GM19043 (cell line): ENCODE data around the gene NFKBIZ.
A peak's percentile ranks its signal among the peaks of the same experiment; 100 is the strongest.
"Not testable (repeated sequence)": the region's sequence is repeated elsewhere in the genome, so short reads cannot be mapped to it uniquely, and the experiment has no call there.

Experiments
- ATAC-seq: cut with Tn5 transposase; IDR thresholded peaks from one replicate; pipeline ENCODE4 v1.9.1; 2021; ENCODE audit warnings: low read depth; ENCODE audit not compliant: unreplicated experiment

Gene NFKBIZ

DNA sequence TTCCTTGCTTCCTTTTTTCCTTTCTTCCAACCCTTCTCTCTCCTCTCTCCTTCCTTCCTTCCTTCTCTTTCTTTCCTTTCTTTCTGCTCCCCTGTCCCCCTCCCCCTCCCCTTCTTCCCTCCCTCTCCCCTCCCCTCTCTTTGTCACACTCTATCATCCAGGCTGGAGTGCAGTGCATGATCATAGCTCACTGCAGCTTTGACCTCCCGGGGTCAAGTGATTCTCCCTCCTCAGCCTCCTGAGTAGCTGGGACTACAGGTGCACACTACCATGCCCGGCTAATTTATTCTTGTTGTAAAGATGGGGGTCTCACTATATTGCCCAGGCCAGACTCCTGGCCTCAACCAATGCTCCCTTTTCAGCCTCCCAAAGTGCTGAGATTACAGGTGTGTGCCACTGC is 18.7 kb downstream of the NFKBIZ start:
- no peak for ATAC-seq

DNA sequence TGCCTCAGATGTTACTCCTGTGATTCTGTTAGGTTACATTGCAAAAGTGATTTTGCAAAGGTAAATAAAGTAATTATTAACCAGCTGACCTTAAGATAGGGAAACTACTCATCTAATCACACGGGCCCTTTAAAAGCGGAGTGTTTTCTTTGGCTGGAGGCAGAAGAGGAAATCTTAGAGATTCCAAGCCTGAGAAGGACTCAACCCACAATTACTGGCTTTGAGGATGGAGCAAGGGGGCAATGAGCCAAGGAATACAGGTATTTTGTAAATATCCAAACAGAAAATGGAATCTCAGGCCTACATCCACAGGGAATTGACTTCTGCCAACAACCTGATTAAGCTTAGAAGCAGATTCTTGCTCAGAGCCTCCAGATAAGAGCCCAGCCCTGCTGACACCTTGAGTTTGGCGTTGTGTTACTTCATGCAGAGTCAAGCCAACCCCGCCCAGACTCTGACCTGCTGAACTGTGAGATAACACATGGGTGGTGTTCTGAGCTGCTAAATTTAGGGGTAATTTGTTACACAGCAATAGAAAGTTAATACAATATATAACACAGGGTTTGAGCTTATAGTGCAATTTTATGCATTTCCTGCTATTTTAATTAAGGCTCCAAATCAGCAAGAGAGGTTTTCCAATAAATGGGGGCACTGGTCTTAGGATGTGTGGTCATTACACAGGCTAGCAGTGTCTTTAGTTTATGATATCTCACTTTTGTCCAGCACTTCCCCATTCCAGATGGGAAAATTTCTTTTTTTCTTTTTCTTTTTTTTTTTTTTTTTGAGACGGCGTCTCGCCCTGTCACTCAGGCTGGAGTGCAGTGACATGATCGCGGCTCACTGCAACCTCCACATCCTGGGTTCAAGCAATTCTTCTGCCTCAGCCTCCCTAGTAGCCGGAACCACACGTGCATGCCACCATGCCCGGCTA is 19.5 kb downstream of the NFKBIZ start:
- no peak for ATAC-seq

DNA sequence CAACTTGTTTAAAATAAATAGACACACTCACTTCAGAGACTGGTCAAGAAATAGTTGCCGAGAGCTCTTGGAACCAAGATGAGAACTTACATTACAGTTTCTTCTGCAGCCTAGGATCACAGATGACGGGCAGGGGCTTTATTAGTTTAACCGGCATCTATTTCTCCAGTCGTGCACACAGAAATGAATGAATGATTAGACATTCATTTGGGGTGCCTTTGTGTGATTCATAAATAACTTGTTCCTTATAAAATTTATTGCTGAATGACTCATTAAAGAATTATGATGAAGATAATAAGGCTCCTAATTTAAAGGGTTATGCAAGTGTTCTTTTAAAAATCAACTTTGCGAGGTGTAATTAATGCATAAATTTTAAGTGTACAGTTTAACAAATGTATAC is 20.8 kb downstream of the NFKBIZ start:
- ATAC-seq = no peak

DNA sequence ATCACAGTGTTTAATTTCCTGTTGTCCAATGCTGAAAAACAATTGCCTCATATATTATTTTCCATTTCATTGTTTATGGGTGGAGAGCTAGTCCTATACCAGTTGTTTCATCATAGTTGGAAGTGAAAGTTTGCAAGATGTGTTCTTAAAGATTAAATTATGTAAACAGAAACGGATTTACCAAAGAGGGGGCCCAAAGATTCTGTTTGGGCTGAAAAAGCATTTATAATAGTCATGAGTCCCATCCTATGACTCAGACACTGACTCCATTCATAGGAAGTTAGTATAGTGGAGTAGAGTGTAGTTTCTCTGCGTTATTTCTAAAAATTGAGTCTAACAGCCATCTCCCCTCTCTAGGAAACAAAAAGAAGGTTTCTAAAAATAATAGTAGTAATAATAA is 24.3 kb downstream of the NFKBIZ start:
- ATAC-seq = no peak

DNA sequence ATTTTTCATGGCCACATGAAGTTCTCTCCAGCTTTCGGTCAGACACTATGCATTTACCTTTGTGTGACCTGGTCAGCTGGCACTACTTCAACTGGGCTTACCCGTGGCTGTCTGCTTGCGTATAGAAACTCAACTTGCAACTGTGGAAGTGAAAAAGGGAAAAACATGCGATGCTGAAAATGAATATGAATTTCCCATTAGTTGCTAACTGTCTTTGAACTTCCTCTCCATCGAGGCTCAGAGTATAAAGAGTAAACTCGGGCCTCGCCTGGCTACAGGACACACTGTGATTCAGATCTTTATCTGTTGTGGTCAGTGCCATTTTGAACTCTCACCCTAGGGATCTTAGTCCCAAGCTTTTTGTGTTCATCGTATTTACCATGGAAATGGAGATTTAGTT is 26.8 kb downstream of the NFKBIZ start:
- no peak for ATAC-seq

DNA sequence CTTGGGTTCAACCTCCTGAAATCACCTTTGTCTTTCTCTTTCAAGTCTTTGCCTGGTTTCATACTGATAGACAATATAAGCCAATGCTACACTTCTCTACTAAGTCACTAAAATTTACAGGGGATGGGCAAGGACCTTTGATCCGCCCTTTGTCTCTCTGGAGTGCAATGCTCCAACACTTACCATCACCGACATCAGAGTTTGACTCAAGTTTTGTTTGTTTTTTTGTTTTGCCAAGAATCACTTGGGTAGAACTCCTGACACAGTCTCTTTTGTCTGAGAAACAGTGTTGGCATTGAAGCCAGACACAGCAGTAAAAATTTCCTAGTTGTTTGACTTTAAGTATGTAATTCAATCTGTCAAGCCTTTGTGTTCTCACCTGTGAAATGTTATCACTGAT is 29.3 kb downstream of the NFKBIZ start:
- ATAC-seq = no peak

DNA sequence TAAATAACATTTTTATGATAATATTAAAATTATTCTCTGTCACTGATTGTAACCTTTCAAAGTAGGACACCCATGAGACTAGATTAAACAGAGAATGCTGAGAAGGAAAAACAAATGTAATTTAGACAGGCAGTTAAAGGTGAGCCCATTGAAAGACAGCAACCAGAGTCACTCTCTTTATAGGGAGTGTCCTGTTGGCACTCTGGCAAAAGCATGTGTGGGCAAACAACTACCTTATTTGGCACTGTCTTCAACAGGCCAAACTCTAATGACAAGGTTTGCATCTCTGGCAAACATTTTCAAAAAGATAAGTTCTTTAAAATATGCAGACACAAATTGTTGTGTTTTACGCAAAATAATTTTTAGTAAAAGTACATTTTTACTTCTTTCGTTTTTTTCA is 29.8 kb downstream of the NFKBIZ start:
- no peak for ATAC-seq

DNA sequence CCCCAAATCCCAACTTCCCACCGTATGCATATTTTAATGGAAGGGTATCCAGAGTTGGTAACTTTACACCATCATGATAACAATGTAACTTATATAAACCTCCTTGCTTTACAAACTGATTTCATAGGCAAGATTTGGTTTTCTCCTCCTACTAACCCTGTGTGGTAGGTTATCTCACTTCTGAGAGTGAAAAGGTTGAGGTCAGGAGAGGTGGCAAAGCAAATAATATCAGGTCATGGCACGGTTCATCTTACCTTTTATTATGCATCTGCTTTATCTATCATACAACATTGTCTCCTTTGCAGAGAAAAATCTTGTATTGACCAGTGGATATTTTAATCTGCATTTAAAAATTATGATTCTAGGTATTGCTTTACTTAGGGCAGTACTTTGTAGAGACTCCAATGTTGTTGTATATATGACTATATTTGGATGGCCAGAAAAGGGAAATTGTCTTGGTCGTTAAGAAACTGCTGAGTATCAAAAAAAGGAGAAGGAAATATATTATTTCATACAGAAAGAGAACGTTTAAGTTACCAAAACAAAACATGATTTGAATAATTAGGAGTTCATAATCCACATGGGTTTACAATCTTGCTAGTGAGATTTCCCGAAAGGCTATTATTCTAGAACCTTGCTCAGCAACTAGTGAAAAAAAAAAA is 30.4 kb downstream of the NFKBIZ start:
- no peak for ATAC-seq

DNA sequence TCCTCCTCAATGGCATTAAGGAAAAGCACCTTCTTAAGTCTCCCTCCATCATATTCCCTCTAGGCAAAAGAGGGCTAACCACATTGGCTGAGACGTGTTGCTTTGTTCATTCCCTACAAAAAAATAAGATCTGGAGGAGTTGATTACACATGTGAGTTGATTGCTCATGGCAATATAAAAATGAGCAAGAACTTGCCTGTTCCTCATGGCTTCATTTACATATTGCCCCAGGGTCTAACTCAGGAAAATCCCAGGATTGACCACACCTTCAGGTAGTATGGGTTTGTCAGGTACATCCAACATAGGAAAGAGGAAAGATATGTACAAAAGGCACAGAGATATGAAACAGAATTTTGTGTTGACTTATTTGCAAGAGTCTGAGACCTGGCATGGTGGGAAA is 35.5 kb downstream of the NFKBIZ start:
- ATAC-seq = no peak

DNA sequence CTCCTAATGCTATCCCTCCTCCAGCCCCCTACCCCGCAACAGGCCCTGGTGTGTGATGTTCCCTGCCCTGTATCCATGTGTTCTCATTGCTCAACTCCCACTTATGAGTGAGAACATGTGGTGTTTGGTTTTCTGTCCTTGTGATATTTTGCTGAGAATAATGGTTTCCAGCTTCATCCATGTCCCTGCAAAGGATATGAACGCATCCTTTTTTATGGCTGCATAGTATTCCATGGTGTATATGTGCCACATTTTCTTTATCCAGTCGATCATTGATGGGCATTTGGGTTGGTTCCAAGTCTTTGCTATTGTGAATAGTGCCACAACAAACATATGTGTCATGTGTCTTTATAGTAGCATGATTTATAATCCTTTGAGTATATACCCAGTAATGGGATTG is 36.3 kb downstream of the NFKBIZ start:
- not testable (repeated sequence) for ATAC-seq

DNA sequence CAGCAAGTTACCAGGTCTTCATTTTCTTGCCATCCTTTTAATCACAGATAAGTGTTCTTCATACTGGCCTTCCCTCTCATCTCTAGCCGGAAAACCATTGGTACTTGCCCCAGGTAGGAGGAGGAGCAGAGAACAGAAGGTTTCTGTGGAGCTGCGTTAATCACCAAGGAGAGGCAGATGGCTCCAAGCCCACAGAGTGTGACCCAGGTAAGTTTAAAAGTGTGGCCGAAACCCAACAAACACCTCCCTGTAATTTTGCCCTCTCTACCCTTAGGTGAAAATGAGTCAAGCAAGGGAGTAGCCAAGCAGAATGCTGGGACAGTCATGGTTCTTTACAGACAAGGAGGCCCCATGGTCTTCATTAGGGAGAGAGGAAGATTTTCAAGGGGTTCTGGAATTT is 37.3 kb downstream of the NFKBIZ start:
- no peak for ATAC-seq

DNA sequence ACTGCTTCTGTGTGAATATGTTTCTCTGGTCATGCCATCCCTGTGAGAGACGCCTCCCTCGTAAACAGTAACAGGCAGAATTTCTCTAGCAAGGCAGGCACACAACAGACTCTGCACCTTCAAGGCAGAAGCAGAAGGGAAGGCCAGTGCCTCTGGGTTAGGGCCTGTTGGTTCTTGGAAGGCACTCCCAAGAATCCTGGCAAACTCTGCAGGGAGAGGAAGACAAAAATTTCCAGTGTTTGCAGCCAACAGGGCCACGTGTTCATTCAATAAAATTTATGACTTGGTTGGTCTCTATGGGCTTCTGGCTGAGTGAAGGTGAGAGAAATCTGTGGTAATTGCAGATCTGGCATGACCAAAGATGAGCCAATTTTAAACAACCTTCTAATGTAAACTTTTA is 39.3 kb downstream of the NFKBIZ start:
- ATAC-seq = no peak

DNA sequence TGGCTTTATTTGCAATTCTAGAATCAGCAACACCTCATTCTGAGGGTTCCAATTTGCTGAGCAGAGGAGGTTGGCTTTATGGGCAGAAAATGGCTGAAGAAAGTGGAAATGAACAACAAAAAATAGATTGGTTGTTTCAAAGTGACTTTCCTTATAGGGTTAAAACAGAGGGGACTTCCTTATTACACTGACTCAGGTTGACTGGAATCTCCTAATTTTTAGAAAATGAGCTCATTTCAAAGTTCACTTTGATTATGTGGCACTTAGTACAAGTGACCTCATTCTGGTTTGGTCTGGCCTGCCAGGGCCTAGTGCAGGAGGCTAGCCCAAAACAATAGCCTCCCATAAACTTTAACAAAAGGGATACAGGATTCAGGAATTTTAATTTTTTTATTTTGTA is 41.4 kb downstream of the NFKBIZ start:
- ATAC-seq = no peak

DNA sequence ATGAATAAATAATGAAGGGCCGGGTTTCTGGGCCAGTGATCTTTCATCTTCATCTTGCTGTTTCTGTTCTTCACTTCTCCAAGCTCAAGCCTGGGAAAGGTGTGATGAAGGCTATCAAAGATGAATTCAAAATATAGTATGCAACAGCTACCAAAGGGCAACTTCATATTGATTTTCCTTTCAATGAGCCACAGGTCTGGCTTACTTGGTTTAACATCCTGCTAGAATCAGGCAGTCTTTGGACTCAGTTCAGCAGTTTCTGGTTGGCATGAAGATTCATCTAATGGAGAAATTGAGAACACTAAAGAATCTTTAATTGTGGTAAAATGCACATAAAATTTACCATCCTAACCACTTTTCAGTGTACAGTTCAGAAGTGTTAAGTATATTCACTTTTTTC is 43.3 kb downstream of the NFKBIZ start:
- ATAC-seq = no peak

DNA sequence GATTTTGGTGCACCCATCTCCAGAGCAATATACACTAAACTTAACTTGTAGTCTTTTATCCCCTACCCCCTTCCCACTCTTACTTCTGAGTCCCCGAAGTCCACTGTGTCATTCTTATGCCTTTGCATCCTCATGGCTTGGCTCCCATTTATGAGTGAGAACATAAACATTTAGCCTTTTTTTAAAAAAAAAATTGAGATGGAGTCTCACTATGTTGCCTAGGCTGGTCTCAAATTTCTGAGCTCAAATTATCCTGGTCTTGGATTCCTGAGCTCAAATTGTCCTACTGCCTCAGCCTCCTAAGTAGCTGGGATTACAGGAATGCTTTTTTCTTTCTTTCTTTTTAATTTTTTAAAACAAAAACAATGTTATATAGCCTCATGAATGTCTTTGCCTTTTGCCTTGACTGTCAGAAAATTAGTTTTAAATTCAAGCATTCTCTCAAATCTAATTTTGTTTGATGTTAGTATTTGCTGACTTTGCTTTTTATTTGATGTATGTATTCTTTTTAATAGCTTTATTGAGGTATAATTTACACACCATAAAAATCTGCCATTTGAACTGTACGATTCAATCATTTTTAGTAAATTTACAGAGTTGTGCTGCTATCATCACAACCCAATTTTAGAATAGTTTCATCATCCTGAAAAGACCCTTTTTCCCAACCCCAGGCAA is 46.9 kb downstream of the NFKBIZ start:
- no peak for ATAC-seq

DNA sequence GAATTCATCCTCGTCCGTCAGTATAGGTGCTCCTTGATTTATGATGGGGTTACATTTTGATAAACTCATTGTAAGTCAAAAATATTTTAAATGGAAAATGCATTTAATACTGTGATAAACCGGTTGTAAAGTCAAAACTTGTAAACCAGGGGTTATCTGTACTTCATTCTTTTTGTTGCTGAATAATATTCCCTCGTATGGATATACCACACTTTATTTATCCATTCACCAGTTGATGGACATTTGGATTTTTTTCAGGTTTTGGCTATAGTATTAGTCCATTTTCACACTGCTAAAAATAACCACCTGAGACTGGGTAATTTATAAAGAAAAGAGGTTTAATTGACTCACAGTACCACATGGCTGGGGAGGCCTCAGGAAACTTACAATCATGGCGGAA is 47.7 kb downstream of the NFKBIZ start:
- no peak for ATAC-seq

DNA sequence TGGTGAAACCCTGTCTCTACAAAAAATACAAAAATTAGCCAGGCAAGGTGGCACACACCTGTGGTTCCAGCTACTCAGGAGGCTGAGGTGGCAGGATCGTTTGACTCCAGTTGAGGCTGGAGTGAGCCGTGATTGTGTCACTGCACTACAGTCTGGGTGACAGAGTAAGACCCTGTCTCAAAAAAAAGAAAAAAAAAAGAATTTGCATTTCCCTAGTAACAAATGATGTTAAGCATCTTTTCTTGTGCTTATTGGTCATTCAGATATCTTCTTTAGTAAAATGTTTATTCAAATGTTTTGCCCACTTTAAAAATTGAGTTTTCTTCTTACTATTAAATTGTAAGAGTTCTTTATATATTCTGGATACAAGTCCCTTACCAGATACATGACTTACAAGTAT is 48.7 kb downstream of the NFKBIZ start:
- no peak for ATAC-seq

DNA sequence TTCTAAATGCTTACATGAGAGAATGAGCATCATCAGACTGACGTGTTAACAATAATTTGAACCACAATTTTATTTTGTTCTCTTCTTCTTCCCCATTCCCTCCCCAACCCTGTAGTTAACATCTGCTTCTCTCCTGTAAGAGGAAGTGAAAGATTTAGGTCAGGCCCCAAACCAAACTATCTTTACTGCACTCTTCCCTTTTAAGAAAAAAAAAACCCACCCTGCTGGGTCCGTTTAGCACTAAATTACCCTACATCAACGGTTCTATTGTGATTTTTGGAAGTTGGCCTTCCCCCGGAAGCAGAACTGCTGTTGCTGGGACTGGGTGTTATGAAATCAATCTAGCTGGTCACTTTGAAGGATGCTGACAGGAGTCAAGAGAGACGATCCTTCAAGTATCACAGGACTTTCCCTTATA is 49.4 kb downstream of the NFKBIZ start:
- peak; percentile 81 for ATAC-seq

DNA sequence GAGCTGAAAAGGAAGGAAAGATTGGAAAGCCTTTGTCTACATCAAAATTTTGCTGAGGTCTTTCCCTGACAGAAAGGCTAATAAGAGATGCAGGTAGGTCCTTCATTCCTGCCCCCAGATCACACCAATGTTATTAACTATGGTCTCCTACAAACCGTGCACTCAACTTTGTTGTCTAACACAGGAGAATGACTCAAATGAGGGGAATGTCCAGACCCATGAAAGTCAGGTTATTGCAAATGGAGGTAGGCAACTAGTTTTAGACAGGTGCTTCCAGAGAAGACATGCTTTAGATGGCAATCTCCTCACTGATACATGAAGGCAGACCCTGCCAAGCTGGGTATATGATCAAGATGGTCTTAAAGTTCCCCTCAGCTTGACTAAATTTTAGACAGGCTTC is 51.0 kb downstream of the NFKBIZ start:
- ATAC-seq = no peak

DNA sequence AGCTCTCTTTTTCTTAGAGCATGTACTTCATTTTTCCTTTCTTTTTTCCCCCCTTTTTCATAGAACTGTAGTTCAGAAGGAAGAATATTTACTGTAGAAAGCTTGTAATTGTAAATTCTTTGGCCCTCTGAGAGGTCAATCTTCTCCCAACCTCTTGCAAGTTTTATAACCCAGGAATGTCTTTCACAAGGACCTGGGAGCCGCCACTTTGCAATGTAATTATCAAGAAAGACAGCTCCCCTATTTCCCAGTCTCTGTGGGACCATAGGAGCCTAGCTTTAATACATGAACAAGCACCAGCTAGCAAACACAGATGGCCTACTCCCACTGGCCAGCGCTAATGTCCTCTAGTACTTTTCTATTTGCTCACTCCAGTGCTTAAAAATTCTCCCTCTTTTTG is 51.4 kb downstream of the NFKBIZ start:
- no peak for ATAC-seq

DNA sequence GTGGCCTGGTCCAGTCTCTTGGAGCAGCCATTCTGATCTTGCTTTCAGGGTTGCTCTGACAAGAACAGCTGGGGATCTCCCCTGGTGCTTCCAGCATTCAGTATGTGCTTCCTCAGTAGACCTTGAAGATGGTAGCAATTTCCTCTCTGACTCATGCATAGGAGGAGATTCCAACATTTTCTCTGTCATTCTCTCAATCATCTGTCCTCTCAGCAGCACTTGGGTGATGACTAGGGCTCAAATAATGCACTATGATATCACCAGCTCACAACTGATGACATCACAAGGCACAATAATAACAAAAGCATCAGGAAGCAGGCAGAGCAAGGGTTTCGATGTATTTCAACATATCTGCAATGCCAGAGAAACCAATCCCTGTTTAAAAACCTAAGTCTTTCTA is 52.7 kb downstream of the NFKBIZ start:
- ATAC-seq = no peak

DNA sequence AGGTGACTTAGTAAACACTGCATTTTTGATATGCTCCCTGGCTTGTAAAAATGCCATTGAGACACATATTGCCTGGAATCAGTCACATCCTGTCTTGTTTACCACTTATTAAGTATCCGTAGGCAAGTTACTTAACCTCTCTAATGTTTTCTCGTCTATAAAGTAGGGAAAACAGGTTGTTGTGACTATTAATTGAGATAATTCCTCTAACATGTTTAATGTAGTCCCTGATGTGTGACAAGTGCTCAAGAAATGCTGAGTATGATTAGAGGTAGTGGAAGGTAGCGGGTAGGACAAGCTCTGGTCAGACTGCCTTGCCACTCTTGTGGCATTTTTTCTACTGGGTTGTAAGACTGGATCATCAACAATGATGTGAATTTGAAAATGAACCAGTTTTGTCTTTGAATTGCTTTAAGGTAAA is 54.1 kb downstream of the NFKBIZ start:
- no peak for ATAC-seq
